C4-2B (cell line): Measurements from ENCODE around the gene TSPAN31.

ENCODE experiments used
- ZFX ChIP-seq: fragments of 450-650 bp; IDR thresholded peaks from 2 replicates; pipeline ENCODE4 v1.6.1; 2017
- TF ChIP-seq, protein P1 (sequence below): fragments of 450-650 bp; conservative IDR thresholded peaks from 2 replicates; pipeline ENCODE4 v1.5.1; 2017; ENCODE audit warnings: mild to moderate bottlenecking

DNA sequence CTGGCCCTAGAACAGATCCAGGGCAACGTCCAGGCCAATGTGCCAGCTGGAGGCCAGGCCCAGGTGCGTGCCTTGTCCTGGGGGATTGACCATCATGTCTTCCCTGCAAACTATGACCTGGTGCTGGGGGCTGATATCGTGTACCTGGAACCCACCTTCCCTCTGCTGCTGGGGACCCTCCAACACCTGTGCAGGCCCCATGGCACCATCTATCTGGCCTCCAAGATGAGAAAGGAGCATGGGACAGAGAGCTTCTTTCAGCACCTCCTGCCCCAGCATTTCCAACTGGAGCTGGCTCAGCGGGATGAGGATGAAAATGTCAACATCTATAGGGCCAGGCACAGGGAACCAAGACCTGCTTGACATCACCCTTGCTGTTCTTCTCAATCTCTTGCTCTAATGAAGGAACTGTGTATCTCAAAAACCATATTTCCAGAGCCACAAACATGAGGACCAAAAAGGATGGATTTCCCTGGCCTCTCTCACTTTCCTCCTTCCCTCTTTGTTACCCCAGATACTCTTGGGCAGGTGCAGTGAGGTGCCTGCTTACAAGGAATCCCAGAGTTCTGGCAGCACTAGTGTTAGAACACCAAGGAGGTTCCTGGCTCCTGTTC lies 35.6 kb downstream of the TSPAN31 start:
- TF ChIP-seq, protein P1, sequence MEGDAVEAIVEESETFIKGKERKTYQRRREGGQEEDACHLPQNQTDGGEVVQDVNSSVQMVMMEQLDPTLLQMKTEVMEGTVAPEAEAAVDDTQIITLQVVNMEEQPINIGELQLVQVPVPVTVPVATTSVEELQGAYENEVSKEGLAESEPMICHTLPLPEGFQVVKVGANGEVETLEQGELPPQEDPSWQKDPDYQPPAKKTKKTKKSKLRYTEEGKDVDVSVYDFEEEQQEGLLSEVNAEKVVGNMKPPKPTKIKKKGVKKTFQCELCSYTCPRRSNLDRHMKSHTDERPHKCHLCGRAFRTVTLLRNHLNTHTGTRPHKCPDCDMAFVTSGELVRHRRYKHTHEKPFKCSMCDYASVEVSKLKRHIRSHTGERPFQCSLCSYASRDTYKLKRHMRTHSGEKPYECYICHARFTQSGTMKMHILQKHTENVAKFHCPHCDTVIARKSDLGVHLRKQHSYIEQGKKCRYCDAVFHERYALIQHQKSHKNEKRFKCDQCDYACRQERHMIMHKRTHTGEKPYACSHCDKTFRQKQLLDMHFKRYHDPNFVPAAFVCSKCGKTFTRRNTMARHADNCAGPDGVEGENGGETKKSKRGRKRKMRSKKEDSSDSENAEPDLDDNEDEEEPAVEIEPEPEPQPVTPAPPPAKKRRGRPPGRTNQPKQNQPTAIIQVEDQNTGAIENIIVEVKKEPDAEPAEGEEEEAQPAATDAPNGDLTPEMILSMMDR = no peak
- TF ChIP-seq ZFX = no peak
